ENCODE results near the gene TTLL8. TPM values are rescaled to one million over a fixed set of nuclear protein-coding genes. Genes with fewer than 3 reads are reported as not detected.

The TTLL8 gene
- total RNA-seq, 1 experiment from 2014 or later, result not detected

DNA sequence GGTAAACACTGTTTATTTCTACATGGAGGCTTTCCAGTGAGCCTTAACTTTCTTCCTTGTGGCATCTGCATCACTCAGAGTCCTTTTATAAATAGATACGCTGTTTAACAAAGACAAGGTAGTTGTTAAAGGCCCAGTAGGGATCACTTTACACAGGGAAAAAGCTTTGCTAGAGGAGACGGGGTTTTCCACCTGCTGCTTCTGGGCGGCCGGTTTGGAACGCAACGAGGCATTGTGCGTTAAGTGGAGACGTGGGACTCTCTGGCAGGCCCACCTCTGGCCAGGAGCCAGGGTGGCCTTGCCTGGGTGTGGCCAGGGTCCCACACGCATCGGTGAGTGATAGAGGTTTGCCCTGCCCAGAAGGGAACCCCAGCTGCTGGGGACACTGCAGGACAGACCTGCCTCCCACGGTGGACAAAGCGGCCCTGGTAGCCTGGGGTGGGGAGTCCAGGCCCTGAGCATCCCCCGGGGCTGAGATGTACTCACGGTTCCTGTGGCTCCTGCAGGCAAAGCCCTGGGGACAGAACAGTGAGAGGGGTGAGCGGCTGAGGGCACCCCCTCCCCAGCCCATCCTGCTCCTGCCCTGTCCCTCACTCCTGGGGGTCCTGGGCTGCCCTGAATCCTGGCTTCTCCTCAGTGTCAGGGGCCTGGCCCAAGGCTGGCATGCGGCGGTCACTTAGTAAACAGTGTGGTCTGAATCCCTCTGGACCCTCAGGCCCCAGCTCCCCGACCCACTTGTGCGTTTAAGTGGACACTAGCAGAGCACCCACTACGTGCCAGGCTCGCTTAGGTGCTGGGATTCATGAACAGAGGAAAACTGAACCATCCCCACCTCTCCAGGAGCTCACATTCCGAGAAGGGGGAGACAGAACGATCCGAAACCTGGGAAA lies 49.7 kb downstream of the TTLL8 start:
- DNase-seq, result no peak
- Histone ChIP-seq H3K4me3 (no peak overlapping the region), H3K36me3 (no peaks in the 10 kb centered on the region), H3K9me3 (no peaks in the 10 kb centered on the region), H3K27me3 (no peaks in the 10 kb centered on the region)

GRCh38 chr22:50007057-50007511 lies 51.0 kb downstream of the TTLL8 start:
- no peaks in the 10 kb centered on the region for H3K9me3 ChIP-seq
- H3K36me3 ChIP-seq, result no peaks in the 10 kb centered on the region
- no peaks in the 10 kb centered on the region for H3K27me3 ChIP-seq
- no peak overlapping the region for H3K4me3 ChIP-seq
- no peak for DNase-seq

- H3K4me3 ChIP-seq, result no peak overlapping the region
- H3K27me3 ChIP-seq, result no peaks in the 10 kb centered on the region
- no peaks in the 10 kb centered on the region for H3K9me3 ChIP-seq
- H3K36me3 ChIP-seq, result no peaks in the 10 kb centered on the region
- no peak for DNase-seq
Measured at GRCh38 chr22:50004918-50005317, 53.2 kb downstream of the TTLL8 start.

DNA sequence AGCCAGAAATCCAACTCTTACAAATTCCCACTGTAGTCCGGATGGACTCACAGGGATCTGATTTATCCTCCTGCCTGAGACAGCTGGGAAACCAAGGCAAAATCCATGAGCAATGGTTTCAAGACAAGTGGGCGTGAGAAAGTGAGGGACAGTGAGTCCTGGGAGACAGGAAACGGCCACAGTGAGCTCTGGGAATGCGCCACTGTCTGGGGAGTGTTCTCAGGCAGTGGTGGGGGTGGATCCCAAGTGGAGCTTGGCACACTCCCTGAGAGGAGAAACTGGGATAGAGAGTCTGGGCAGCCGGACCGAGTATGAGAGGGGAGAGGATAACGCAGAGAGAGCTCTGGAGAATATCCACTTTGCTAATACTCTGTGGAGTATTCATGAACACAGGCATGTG lies 55.3 kb downstream of the TTLL8 start:
- Histone ChIP-seq H3K36me3 (no peaks in the 10 kb centered on the region), H3K9me3 (no peaks in the 10 kb centered on the region), H3K4me3 (no peak overlapping the region), H3K27me3 (no peaks in the 10 kb centered on the region)
- no peak for DNase-seq

DNA sequence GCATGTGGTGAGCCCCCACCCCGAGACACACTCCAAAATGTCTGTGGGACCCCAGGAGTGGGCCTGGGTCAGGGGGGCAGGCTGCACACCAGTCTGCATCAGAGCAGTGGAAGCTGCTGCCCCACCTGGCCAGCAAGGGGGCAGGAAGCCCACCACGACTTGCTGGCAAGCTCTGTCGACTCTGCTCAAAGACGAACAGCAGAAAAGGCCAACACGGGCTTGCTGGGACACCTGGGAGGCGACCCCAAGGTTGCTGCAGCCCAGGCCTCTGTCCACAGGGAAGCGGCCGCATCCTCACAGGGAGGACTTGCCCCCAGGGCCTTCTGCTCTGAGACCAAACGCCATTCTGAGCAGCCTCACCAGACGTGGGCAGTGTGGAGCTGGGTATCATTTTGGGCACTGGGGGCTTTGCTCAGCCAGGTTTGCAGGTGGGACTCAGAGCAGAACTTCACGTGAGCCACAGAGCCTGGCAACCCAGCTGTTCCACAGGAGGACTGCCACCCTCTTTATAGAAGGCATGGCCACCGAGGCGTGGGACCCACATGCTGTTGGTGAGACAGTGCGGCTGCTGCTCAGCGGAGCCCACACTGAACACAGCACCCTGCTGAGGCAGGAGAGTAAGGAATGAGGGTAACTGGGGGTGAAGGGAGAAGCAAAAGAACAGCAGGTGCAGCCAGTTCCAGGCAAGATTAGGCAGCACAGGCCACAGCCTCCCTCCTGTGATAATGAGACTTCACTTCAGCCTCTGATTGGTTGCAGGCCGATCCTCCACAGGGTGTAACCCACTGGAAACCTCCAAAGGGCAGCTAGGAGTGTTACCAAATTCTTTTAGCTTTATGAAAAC lies 56.5 kb downstream of the TTLL8 start:
- Histone ChIP-seq H3K27me3 (no peaks in the 10 kb centered on the region), H3K9me3 (no peaks in the 10 kb centered on the region), H3K4me3 (no peak overlapping the region), H3K36me3 (no peaks in the 10 kb centered on the region)
- no peak for DNase-seq

DNA sequence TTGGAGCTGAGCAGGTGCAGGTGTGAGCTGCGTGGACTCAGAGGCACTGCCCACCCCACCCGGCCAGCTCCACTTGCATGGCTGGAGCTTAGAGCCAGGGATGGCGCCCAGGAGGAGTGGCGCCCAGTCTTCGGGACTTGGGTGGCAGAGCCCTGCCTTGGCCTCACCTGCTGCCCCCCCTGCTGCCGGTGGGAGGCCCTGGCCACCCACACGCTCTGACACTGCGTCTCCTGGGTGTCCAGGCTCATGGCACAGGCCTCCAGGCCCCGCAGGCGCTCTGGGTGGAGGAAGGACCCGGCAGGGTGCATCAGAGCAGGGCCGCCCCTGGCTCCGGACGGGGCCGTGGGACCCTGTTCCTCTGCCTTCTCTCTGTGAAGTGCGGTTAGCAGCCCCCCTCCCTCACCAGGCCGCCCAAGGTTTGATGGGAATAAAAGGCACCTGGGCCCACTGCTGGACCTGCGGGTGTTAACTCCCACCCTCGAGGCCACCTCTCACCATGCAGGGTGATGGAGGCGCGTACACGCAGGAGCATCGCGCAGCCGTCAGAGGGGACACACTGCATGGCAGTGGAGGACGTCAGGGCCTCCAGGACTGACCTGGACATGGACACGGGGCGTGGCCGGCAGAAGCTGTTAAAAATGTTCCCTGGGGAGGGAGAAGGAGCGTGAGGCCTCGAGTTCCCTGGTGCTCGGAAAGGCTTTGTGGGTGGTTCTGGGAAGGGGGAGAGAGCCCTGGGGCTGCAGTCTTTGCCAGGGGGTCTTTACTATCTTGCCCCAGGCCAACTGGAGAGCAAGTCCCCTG lies 57.3 kb downstream of the TTLL8 start:
- Histone ChIP-seq H3K9me3 (no peaks in the 10 kb centered on the region), H3K4me3 (no peak overlapping the region), H3K27me3 (no peaks in the 10 kb centered on the region), H3K36me3 (no peaks in the 10 kb centered on the region)
- no peak for DNase-seq

DNA sequence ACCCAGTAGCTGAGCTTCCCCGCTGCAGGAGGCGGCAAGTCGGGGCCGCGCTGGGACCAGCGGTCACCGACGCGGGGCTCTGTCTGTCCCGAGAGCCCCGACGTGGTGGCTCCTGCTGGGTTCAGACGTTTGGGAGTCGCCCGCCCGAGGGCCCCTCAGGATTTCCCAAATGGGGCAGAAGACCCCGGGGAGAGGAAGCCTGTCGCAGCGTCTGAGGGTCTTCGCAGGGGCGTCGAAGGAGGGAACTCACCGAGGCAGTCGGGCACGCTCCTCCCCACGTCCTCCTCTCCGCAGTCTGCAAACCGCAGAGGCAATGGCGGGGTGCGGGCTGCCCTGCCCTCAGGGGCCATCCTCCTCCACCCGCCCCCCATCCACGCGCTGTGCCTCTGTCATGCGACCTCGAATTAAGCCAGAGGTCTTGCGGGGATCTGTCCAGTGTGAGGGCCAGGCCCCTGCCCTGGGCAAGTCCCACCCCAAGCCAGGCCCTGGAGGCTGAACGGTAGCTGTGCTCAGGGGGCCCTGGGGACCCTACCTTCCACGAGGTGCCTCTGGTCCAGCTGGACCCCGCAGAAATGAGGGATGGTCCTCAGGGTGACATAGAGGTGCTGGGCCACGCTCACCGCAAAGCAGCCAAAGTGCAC lies 58.0 kb downstream of the TTLL8 start:
- H3K36me3 ChIP-seq, result no peaks in the 10 kb centered on the region
- no peaks in the 10 kb centered on the region for H3K27me3 ChIP-seq
- H3K4me3 ChIP-seq, result no peak overlapping the region
- DNase-seq, result no peak
- no peaks in the 10 kb centered on the region for H3K9me3 ChIP-seq

- no peaks in the 10 kb centered on the region for H3K27me3 ChIP-seq
- no peak overlapping the region for H3K4me3 ChIP-seq
- no peaks in the 10 kb centered on the region for H3K36me3 ChIP-seq
- no peaks in the 10 kb centered on the region for H3K9me3 ChIP-seq
- no peak for DNase-seq
Measured at GRCh38 chr22:49999063-49999945, 58.8 kb downstream of the TTLL8 start.

- Histone ChIP-seq H3K27me3 (no peaks in the 10 kb centered on the region), H3K36me3 (no peaks in the 10 kb centered on the region), H3K4me3 (no peak overlapping the region), H3K9me3 (no peaks in the 10 kb centered on the region)
- no peak for DNase-seq
Measured at GRCh38 chr22:49998718-49999062, 59.4 kb downstream of the TTLL8 start.

DNA sequence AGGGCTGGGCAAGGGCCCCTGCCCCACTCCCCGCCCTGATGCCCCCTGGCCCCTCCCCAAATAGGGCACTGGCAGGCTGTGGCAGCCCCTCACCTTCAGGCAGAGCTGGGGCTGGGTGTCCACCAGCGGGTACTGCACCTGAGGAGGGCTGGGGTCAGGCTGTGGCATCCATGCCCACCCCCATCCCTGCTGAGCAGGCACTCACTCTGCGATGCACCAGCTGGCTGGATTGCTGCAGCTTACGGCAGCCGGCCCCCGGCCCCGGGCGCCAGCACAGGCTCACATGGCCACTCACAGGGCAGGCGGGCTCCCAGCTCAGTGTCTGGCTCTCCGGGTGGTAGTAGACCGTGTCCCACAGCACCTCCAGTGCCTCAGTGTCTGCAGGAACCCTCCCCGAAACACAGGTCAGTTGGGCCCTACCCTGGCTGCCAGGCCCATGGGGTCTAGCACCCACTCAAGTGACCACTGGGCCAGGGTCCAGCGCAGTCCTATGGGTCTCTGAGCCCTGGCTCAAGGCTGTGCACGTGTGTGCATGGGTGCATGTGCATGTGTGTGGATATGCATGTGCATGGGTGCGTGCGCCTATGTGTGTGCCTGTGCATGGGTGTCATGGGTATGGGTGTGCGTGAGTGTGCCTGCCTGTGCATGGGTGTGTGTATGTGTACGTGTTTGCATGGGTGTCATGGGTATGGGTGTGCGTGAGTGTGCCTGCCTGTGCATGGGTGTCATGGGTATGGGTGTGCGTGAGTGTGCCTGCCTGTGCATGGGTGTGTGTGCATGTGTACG lies 60.0 kb downstream of the TTLL8 start:
- Histone ChIP-seq H3K27me3 (no peaks in the 10 kb centered on the region), H3K4me3 (no peak overlapping the region), H3K36me3 (no peaks in the 10 kb centered on the region), H3K9me3 (no peaks in the 10 kb centered on the region)
- DNase-seq, result no peak

GRCh38 chr22:49997251-49997599 lies 60.9 kb downstream of the TTLL8 start:
- no peaks in the 10 kb centered on the region for H3K36me3 ChIP-seq
- no peak for DNase-seq
- H3K27me3 ChIP-seq, result no peaks in the 10 kb centered on the region
- H3K4me3 ChIP-seq, result no peak overlapping the region
- H3K9me3 ChIP-seq, result no peaks in the 10 kb centered on the region

DNA sequence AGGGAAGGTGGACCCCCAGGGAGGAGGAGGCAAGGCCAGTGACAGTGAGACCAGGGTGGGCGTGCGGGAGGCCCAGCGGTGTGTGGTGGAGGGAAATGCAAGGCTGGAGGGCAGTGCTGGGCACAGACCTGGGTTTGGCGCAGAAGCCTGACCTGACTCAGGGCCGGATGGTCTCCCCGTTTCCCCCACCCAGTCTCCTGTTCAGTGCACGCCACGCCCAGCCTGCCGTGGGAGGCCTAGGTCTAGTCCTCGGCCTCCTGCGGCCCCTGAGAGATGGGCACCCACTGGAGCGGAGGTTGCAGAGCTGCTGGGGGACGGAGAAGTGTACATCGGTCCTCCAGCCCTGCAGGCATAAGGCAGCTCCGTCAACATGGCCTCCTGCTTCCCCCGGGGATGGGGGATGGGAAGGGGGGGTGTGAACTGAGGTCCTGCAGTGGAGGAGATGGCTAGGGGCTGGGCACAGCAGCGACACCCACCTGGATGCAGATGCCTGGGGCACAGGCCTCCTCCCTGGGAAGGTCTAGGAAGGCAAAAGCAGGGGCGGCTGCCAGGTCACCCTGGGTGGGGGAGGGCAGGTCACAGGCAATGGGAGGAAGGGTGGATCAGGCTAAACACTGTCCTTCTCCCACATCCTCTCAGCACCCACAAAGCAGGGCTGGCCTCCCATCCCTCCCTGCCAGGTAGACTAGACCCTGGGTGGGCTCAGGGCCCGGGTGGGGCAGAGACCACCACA lies 61.4 kb downstream of the TTLL8 start:
- Histone ChIP-seq H3K9me3 (no peaks in the 10 kb centered on the region), H3K4me3 (no peak overlapping the region), H3K27me3 (no peaks in the 10 kb centered on the region), H3K36me3 (no peaks in the 10 kb centered on the region)
- DNase-seq, result no peak

- Histone ChIP-seq H3K4me3 (no peak overlapping the region), H3K9me3 (peaks cover 3% of the 10 kb centered on the region), H3K36me3 (no peaks in the 10 kb centered on the region), H3K27me3 (no peaks in the 10 kb centered on the region)
- no peak for DNase-seq
Measured at GRCh38 chr22:49996119-49996517, 62.0 kb downstream of the TTLL8 start.

DNA sequence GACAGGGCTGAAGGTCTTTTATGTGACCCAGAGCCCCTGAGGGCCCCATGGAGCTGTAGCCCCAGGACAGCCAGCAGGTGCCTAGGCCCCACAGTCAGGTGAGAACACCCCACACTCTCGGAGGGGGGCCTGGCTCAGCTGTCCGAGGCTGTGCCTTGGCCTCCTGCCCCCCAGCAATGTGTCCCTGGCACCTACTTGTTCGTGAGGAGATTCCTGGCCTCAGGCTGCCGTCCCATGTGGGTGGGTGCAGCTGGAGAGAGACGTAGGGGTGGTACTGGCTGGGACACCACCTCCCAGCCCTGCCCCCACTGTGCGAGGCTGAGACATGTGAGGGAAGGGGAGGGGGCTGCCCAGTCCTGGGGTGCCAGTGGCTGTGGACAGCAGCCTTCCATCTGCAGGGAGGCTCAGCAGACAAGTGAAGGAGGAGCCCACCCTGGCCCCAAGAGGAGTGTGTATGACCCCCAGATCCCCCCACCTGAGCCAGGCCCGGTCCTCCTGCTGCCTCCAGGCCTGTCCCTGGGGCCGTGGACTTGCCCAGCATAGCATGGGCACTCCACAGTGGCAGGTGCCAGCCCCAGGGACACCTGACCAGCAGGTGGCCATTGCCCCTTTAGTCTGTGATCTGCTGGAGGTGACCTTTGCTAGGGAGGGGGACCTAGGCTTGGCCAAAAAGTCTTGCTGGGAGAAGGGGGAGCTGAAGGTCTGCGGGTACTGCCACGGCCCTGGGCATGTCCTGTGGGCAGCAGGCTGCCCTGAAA lies 62.6 kb downstream of the TTLL8 start:
- no peak overlapping the region for H3K4me3 ChIP-seq
- H3K27me3 ChIP-seq, result no peaks in the 10 kb centered on the region
- H3K9me3 ChIP-seq, result peaks cover 6% of the 10 kb centered on the region
- no peak for DNase-seq
- H3K36me3 ChIP-seq, result no peaks in the 10 kb centered on the region

Data from MG63 (cell line).